ENCODE measurements around the gene FIGLA.

Gene FIGLA

DNA sequence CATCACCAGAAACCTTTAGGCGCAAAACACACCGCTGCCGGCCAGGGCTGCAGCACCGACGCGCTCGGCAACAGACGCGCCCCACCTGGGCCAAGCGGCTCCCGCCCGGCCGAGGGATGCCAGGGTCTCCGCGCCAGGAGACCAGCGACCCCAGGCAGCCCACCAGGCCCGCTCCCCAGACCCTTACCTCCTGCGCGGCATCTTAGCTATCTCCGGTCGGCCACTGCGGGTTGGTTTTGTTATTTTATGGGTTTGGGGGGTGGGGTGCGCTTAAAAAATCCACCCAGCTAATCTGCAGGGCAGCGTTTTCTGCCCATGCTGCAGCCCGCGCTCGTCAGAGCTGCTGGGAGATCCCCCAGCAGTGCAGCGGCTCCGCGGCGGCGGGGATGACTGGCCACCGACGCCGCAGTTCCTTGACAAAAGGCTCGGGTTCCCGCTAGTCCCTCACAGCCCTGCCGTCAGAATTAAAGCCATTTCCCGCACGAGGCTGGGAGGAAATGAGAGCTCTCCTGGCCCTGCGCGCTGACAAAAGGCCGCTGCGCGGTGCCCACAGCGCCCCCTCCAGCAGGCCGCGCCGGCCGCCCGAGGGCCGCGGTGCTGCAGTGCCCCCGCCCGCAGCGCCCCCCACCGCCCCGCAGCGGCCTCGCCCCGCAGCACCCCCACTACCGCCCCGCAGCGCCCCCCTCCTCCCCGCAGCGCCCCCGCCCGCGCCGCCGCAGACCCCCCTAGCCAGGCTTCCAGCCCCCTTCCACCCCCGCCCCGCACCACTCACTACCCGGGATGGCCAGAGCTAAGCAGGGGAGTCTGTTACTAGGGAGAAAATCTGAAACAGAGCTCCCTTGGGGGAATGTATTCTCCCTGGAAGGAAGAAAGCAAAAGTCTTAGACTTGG is 22.5 kb downstream of the FIGLA start, which contains the start of gene ADD2:
TSS of gene ADD2 (minus strand) at position 502 of the 891 bp plus-strand sequence. CDS start 61,792 bp downstream, outside the sequence.
- TF ChIP-seq, protein P1, sequence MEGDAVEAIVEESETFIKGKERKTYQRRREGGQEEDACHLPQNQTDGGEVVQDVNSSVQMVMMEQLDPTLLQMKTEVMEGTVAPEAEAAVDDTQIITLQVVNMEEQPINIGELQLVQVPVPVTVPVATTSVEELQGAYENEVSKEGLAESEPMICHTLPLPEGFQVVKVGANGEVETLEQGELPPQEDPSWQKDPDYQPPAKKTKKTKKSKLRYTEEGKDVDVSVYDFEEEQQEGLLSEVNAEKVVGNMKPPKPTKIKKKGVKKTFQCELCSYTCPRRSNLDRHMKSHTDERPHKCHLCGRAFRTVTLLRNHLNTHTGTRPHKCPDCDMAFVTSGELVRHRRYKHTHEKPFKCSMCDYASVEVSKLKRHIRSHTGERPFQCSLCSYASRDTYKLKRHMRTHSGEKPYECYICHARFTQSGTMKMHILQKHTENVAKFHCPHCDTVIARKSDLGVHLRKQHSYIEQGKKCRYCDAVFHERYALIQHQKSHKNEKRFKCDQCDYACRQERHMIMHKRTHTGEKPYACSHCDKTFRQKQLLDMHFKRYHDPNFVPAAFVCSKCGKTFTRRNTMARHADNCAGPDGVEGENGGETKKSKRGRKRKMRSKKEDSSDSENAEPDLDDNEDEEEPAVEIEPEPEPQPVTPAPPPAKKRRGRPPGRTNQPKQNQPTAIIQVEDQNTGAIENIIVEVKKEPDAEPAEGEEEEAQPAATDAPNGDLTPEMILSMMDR (IDR thresholded peaks at IDR 0.05): peak; percentile 29; the same call in 1 of the 2 replicates

DNA sequence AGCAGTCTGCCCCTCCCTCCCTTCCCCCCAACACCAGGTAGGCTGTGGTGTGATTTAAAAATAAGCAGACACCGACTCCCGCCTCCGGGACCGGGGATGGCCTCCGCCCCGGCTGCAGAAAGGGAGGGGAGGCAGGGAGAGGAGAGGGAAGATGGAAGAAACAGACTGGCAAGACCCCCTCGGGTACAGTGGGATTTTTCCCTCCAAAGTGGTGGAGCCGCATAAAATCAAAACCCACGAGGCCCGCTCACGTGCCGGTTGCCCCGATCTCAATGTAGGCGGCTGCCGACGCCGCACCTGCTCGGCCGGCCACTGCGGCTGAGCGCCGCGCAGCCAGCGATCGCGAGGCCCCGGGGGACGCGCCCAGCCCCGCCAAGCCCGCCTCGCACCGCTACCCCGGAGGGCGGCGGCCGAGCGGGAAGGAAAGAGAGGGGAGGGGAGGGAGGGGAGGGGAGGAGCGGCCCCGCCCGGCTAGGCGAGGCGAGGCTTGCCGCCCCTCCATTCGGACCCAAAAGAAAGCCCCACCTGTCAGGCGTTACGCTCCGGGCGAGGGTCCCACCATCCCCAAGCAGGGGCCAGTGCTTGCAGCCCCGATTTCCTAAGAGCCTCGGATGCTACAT is 23.3 kb downstream of the FIGLA start:
- TF ChIP-seq, protein P1 (IDR thresholded peaks at IDR 0.05): no peak

- TF ChIP-seq, protein P1 (IDR thresholded peaks at IDR 0.05): no peak
Observed at GRCh38 chr2:70766357-70767078, 23.9 kb downstream of the FIGLA start.

DNA sequence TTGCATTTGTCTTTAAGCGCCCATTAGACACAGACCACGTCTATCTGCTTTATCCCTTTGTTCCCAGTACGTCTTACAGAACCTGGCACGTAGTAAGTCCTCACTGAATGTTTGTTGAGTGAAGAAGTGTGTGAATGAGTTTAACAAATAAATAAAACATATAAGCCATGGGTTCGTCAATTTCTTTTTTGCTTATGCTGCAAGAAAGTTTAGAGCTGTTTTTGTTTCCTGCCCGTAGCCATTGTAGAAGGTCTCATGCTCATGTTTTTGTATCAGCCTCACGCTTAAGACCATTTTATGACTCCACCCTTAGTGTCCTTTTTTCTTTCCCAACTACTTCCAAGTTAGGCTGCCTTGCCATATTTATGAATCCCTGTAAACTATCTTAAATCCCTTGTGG is 24.9 kb downstream of the FIGLA start:
- TF ChIP-seq, protein P1 (IDR thresholded peaks at IDR 0.05): no peak

GRCh38 chr2:70759446-70759845 is 31.0 kb downstream of the FIGLA start:
- TF ChIP-seq, protein P1 (IDR thresholded peaks at IDR 0.05): no peak

DNA sequence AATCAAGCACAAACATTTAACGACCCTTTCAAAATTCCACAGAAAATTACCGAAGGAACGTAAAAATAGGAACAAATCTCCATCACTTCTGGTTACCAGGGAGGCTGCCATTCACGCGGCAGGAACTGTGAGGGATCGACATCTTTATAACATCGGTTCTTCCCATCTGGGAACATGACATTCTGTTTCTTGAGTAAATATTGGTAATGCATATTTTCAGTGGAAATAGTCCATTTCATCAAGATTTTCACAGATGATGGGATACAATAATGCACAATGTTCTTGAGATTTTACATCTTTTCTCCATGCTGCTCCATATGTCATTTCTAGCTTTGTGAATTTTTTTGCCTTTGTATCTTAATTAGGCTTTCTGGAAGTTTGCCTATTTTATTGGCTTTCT is 32.5 kb downstream of the FIGLA start:
- TF ChIP-seq, protein P1 (IDR thresholded peaks at IDR 0.05): no peak

DNA sequence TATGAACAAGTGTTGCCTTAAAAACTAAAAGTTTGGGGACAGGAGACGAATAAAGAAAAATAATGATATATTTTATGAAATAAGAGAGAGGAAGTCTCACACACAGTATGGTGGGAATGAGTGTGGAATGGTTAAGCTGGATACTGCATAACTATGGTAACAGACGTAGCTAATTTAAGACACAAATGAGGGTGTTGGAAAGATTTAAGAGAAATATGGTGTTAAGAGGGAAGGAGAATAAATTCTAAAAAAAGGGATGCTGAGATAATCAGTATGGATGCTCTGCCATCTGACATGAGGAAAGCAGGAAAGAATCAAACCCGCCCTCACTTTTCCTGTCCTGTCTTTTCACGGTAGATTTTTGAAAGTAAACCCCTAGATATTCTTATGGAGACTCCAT is 33.1 kb downstream of the FIGLA start:
- TF ChIP-seq, protein P1 (IDR thresholded peaks at IDR 0.05): no peak
